GOT3 (cell line): ENCODE measurements around the gene LMF1.
A peak's percentile ranks its signal among the peaks of the same experiment; 100 is the strongest.

Experiments used
- DNase-seq: peaks from one replicate; lab custom pipeline; 2025; ENCODE audit warnings: mixed read lengths; lab: John Stamatoyannopoulos, UW

The LMF1 gene

GRCh38 chr16:1002399-1003166, 31.8 kb upstream of the LMF1 start:
- DNase-seq = peak; percentile 54

DNA sequence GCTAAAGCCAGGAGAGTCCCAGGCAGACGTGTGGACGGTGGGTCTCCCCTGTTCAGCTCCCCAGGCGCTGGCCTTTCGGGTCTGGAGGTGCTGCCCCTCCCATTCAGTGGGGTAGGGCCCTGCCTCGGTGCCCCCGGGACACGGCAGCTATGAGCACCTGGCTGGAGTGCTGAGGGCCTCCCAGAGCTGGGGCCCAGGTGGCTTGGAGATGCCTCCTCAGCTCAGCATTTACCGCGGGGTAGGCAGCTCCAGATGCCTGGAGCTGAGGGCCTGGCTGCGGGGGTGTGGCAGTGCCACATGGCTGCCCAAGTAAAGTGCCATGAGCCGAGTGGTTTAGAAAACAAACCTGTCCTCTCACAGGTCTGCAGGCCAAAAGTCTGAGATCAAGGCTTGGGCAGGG, 30.3 kb upstream of the LMF1 start:
- DNase-seq = no peak

DNA sequence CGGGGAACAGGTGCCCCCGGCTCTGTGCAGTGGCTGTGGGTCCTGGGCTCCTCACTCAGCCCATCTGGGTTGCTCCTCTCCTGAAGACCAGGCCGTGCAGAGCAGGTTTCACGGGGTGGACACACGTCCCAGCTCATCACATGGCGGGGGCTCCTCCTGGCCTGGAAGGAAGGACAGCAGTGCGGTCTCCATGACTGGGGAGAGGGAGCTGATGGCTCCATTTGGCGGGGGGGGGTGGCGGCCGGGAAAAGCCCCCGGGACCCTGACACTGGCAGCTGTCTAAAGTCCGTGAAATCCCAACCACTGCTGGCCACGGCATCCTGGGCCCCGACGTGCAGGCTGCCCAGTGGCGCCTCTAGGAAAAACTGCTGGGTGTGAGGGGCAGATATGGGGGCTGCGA, 29.8 kb upstream of the LMF1 start:
- no peak for DNase-seq

GRCh38 chr16:999677-1000076, 28.9 kb upstream of the LMF1 start:
- no peak for DNase-seq

DNA sequence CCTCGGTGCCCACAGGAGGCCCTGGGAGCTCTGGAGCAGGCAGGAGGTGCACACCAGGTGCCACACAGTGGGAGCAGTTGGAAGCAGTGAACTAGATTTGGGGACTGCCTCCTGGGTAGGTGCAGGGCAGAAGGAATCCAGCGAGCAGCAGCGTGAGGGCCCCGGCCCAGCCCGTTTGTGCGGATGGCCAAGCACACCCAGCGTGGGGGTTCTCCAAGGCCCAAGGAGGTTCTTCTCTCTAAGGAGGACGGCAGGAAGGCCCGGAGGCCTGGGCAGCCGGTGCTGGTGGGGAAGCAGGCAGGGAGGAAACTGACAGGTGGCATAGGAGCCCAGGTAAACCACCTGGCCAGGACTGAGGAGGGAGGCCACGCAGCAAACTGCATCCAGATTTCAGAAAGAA, 27.8 kb upstream of the LMF1 start:
- no peak for DNase-seq

DNA sequence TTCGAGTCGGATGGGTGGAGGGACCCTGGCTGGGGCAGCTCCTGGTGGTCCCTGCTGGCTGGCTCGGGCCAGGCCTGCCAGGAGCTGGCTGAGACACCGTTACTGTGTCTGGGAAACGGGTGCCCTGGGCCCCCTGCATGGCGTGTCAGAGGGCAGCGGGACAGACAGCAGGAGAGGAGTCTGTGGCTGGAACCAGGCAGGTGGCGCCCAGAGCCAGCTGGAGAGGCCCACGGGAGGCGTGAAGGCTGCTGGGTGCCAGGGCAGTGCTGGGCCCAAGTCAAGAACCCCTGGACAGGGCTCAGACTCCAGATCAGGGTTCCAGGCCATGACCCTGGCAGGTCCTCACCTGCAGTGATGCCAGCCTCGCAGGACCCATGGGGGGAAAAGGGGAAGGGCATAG, 27.4 kb upstream of the LMF1 start:
- no peak for DNase-seq

- no peak for DNase-seq
Observed at GRCh38 chr16:997440-998051, 26.8 kb upstream of the LMF1 start.

DNA sequence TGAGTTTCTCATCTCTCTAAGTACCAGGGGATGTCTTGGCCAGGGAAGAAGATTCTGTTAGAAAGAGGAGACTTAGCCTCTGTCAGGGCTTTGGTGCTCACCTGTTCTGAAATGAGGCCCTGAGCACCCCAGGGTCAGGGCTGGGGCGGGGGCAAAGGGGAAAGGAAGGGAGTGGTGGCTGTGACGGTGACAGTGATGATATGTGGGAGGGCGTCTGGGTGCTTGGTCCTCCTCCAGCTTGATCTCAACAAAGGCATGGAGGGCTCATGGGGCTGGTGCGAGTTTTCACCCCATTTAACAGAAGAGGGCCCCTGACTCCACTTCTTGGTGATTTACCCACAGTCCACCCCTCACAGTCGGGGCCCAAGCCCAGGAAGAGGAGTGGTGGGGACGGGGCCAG, 25.9 kb upstream of the LMF1 start:
- DNase-seq = no peak

DNA sequence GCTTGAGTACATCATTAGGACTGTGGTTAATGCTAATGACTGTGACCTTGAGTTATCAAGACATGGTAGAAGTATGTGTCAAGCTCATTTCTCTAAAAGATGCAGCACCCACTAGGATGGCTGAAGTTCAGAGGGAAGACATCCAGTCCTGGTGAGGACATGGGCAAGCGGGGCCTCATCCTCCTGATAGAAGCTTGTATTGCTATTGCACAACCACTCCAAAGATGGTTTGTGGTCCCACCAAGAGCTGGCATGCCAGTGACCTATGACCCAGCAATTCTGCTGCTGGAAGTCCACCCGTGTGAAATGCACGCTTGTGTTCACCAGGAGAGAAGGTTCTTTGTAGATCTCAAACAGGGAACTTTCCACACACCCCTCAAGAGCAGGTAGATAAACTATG, 25.0 kb upstream of the LMF1 start:
- no peak for DNase-seq

DNA sequence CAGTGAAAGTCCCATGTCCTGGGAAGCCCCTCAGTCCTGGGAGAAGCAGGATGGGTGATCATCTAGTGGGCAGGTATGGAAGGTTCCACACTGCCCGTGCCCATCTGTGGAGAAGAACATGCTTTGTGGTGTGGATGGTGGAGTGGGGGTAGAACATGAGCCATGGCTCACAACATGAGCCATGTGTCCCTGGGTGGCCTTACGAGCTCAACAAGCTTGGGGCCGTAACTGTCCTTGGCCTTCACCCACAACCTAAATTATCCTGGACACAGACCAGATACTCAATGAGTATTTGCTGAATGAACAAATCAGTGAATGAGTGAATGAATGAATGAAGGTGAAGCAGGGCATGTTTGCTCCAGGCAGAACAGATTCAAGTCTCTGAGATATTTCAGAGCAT, 24.3 kb upstream of the LMF1 start:
- no peak for DNase-seq

- no peak for DNase-seq
Observed at GRCh38 chr16:993731-994130, 22.9 kb upstream of the LMF1 start.

- no peak for DNase-seq
Observed at GRCh38 chr16:991773-992172, 21.0 kb upstream of the LMF1 start.

- DNase-seq = no peak
Observed at GRCh38 chr16:991345-991744, 20.6 kb upstream of the LMF1 start.

- DNase-seq = no peak
Observed at GRCh38 chr16:990516-991291, 19.9 kb upstream of the LMF1 start.

GRCh38 chr16:989354-989814, 18.6 kb upstream of the LMF1 start:
- DNase-seq = no peak

- DNase-seq = no peak
Observed at GRCh38 chr16:988471-989353, 17.9 kb upstream of the LMF1 start.

DNA sequence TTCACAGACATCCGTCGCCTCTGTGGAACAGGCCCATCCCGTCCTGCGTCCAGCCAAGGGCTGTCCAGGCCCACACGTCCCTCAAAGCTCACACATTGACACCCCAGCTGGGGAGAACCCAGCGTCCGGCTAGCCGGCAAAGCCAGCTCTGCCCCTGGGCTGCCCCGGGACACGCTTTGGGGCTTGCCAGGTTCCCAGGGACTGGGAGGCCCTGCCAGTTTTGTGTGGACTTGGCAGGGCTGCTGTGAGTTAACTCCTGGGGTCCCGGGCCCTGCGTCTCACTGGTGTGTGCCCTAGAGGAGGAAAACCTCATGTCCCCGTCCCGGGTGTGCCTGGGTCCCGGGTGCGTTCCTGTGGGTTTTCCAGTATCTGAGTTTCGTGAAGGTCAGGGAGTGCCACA, 17.1 kb upstream of the LMF1 start:
- DNase-seq = no peak

- no peak for DNase-seq
Observed at GRCh38 chr16:986925-987582, 16.3 kb upstream of the LMF1 start.

- no peak for DNase-seq
Observed at GRCh38 chr16:986411-986810, 15.6 kb upstream of the LMF1 start.

- no peak for DNase-seq
Observed at GRCh38 chr16:985646-986400, 15.0 kb upstream of the LMF1 start.
